Astrocyte (in vitro differentiated cells and primary cell): ENCODE results near the gene ZNF316.

ENCODE experiments used
- CTCF ChIP-seq: IDR thresholded peaks from 2 replicates; pipeline ENCODE4 v1.5.1; 2011; ENCODE audit warnings: low read depth, mild to moderate bottlenecking, inconsistent platforms, low read length, moderate library complexity; ENCODE audit not compliant: insufficient read depth
- EZH2 ChIP-seq: IDR thresholded peaks from 2 replicates; pipeline ENCODE4 v1.6.1; 2012; ENCODE audit warnings: mild to moderate bottlenecking, low read length, inconsistent platforms; ENCODE audit not compliant: insufficient read depth

GRCh38 chr7:6655636-6656385 lies 18.7 kb downstream of the ZNF316 start:
- no peak for TF ChIP-seq CTCF
- no peak for TF ChIP-seq EZH2
